ENCODE results near the gene TBC1D8.

- TF ChIP-seq CTCF (IDR thresholded peaks at IDR 0.05) (no peak), POLR2AphosphoS5 (IDR thresholded peaks at IDR 0.05) (no peak)
Measured at GRCh38 chr2:101146535-101146934, 4.6 kb downstream of the TBC1D8 start.

Data from prostate gland (tissue), 2 donors.